ENCODE data around the gene SIAE.
A peak's percentile ranks its signal among the peaks of the same experiment; 100 is the strongest.

The SIAE gene

GRCh38 chr11:124678416-124678815, 4.9 kb upstream of the SIAE start:
- Mint-ChIP-seq H3K4me1 (peaks cover 20% of the 10 kb centered on the region), H3K9me3 (peaks cover 11% of the 10 kb centered on the region), H3K36me3 (peaks cover 6% of the 10 kb centered on the region), H3K27ac (no peak overlapping the region), H3K27me3 (peaks cover 5% of the 10 kb centered on the region), H3K4me3 (no peak overlapping the region)
- CTCF ChIA-PET: no interaction called here
- DNase-seq: no peak

GRCh38 chr11:124676386-124676785, 2.8 kb upstream of the SIAE start:
- H3K36me3 Mint-ChIP-seq: peaks cover 5% of the 10 kb centered on the region
- H3K4me3 Mint-ChIP-seq: no peak overlapping the region
- H3K27me3 Mint-ChIP-seq: peaks cover 5% of the 10 kb centered on the region
- CTCF ChIA-PET: interaction anchor here (1.2 to 2.1 kb wide), 2 partner anchors 70 to 157 kb away, joined by 3 to 5 read pairs; no protein-coding TSS in a partner anchor
- DNase-seq: no peak
- H3K4me1 Mint-ChIP-seq: peaks cover 37% of the 10 kb centered on the region
- H3K9me3 Mint-ChIP-seq: no peaks in the 10 kb centered on the region
- H3K27ac Mint-ChIP-seq: no peak overlapping the region

- no peak for DNase-seq
- peak overlapping the region; percentile 86 for H3K4me3 Mint-ChIP-seq
- H3K27me3 Mint-ChIP-seq: peaks cover 5% of the 10 kb centered on the region
- peaks cover 38% of the 10 kb centered on the region for H3K4me1 Mint-ChIP-seq
- peaks cover 6% of the 10 kb centered on the region for H3K36me3 Mint-ChIP-seq
- CTCF ChIA-PET: interaction anchor here (2.1 to 6.5 kb wide), 3 partner anchors 89 to 159 kb away, joined by 5 to 95 read pairs (median 7); partner anchors contain the start of genes ESAM and MSANTD2
- H3K9me3 Mint-ChIP-seq: no peaks in the 10 kb centered on the region
- H3K27ac Mint-ChIP-seq: peak overlapping the region; percentile 85
Observed at GRCh38 chr11:124674571-124674970, 1.0 kb upstream of the SIAE start.

GRCh38 chr11:124674168-124674517, 604 bp upstream of the SIAE start:
- peak overlapping the region; percentile 85 for H3K27ac Mint-ChIP-seq
- peaks cover 5% of the 10 kb centered on the region for H3K27me3 Mint-ChIP-seq
- CTCF ChIA-PET: interaction anchor here (0.9 to 6.5 kb wide), 5 partner anchors 84 to 162 kb away, joined by 3 to 95 read pairs (median 7); partner anchors contain the start of genes ESAM and MSANTD2
- no peak for DNase-seq
- peaks cover 6% of the 10 kb centered on the region for H3K36me3 Mint-ChIP-seq
- peaks cover 38% of the 10 kb centered on the region for H3K4me1 Mint-ChIP-seq
- peak overlapping the region; percentile 86 for H3K4me3 Mint-ChIP-seq
- H3K9me3 Mint-ChIP-seq: no peaks in the 10 kb centered on the region

GRCh38 chr11:124672536-124673215, 863 bp downstream of the SIAE start:
- H3K9me3 Mint-ChIP-seq: no peaks in the 10 kb centered on the region

GRCh38 chr11:124670732-124671131, 2.8 kb downstream of the SIAE start:
- peak; percentile 74 for DNase-seq
- CTCF ChIA-PET: interaction anchor here (0.7 to 6.5 kb wide), 14 partner anchors 17 to 206 kb away, joined by 3 to 95 read pairs (median 8); partner anchors contain the start of genes ESAM, MSANTD2 and NRGN
- no peak overlapping the region for H3K27ac Mint-ChIP-seq
- H3K27me3 Mint-ChIP-seq: peaks cover 5% of the 10 kb centered on the region
- H3K36me3 Mint-ChIP-seq: peaks cover 6% of the 10 kb centered on the region
- H3K9me3 Mint-ChIP-seq: no peaks in the 10 kb centered on the region
- peak overlapping the region; percentile 4 for H3K4me3 Mint-ChIP-seq
- H3K4me1 Mint-ChIP-seq: peaks cover 33% of the 10 kb centered on the region

More at GRCh38 chr11:124672536-124673215, 863 bp downstream of the SIAE start:
- Mint-ChIP-seq H3K27me3 (peaks cover 5% of the 10 kb centered on the region), H3K4me1 (peaks cover 38% of the 10 kb centered on the region), H3K4me3 (peak overlapping the region; percentile 86), H3K36me3 (peaks cover 6% of the 10 kb centered on the region), H3K27ac (peak overlapping the region; percentile 80)
- CTCF ChIA-PET: interaction anchor here (1.3 to 6.5 kb wide), 7 partner anchors 66 to 164 kb away, joined by 4 to 95 read pairs (median 7); partner anchors contain the start of genes ESAM and MSANTD2
- no peak for DNase-seq

- Mint-ChIP-seq H3K4me3 (no peak overlapping the region), H3K27ac (no peak overlapping the region), H3K36me3 (peaks cover 6% of the 10 kb centered on the region), H3K27me3 (peaks cover 5% of the 10 kb centered on the region), H3K4me1 (peaks cover 23% of the 10 kb centered on the region), H3K9me3 (no peaks in the 10 kb centered on the region)
- DNase-seq: peak; percentile 59
- CTCF ChIA-PET: interaction anchor here (0.6 to 6.5 kb wide), 24 partner anchors 10 to 167 kb away, joined by 3 to 95 read pairs (median 5); partner anchors contain the start of genes ESAM and MSANTD2
Observed at GRCh38 chr11:124669193-124669592, 4.3 kb downstream of the SIAE start.

- CTCF ChIA-PET: interaction anchor here (1.0 to 1.9 kb wide), 2 partner anchors 95 to 171 kb away, joined by 4 to 6 read pairs; partner anchors contain the start of gene ESAM
- Mint-ChIP-seq H3K4me3 (no peak overlapping the region), H3K27me3 (no peaks in the 10 kb centered on the region), H3K36me3 (peaks cover 6% of the 10 kb centered on the region), H3K9me3 (no peaks in the 10 kb centered on the region), H3K27ac (no peak overlapping the region), H3K4me1 (peaks cover 11% of the 10 kb centered on the region)
- DNase-seq: no peak
Observed at GRCh38 chr11:124667601-124668000, 5.9 kb downstream of the SIAE start.

- Mint-ChIP-seq H3K27ac (no peak overlapping the region), H3K4me3 (no peak overlapping the region), H3K9me3 (no peaks in the 10 kb centered on the region), H3K36me3 (no peaks in the 10 kb centered on the region), H3K4me1 (no peaks in the 10 kb centered on the region), H3K27me3 (no peaks in the 10 kb centered on the region)
- DNase-seq: no peak
- CTCF ChIA-PET: interaction anchor here (0.5 to 2.1 kb wide), 6 partner anchors 16 to 254 kb away, joined by 3 to 9 read pairs (median 4); no protein-coding TSS in a partner anchor
Observed at GRCh38 chr11:124663861-124664260, 9.7 kb downstream of the SIAE start.

- H3K36me3 Mint-ChIP-seq: no peaks in the 10 kb centered on the region
- H3K4me1 Mint-ChIP-seq: no peaks in the 10 kb centered on the region
- CTCF ChIA-PET: no interaction called here
- H3K9me3 Mint-ChIP-seq: no peaks in the 10 kb centered on the region
- no peaks in the 10 kb centered on the region for H3K27me3 Mint-ChIP-seq
- DNase-seq: no peak
- no peak overlapping the region for H3K27ac Mint-ChIP-seq
- H3K4me3 Mint-ChIP-seq: no peak overlapping the region
Observed at GRCh38 chr11:124662106-124662505, 11.4 kb downstream of the SIAE start.

GRCh38 chr11:124661553-124661952, 12.0 kb downstream of the SIAE start:
- Mint-ChIP-seq H3K36me3 (no peaks in the 10 kb centered on the region), H3K27ac (no peak overlapping the region), H3K27me3 (no peaks in the 10 kb centered on the region), H3K4me3 (no peak overlapping the region), H3K9me3 (no peaks in the 10 kb centered on the region), H3K4me1 (no peaks in the 10 kb centered on the region)
- no peak for DNase-seq
- CTCF ChIA-PET: no interaction called here

- no peak overlapping the region for H3K4me3 Mint-ChIP-seq
- CTCF ChIA-PET: no interaction called here
- H3K27me3 Mint-ChIP-seq: no peaks in the 10 kb centered on the region
Observed at GRCh38 chr11:124658986-124659385, 14.6 kb downstream of the SIAE start.

GRCh38 chr11:124658501-124658900, 15.0 kb downstream of the SIAE start:
- CTCF ChIA-PET: no interaction called here
- no peak for DNase-seq
- Mint-ChIP-seq H3K4me1 (no peaks in the 10 kb centered on the region), H3K27me3 (no peaks in the 10 kb centered on the region), H3K4me3 (no peak overlapping the region), H3K9me3 (no peaks in the 10 kb centered on the region), H3K36me3 (no peaks in the 10 kb centered on the region), H3K27ac (no peak overlapping the region)

More at GRCh38 chr11:124658986-124659385, 14.6 kb downstream of the SIAE start:
- no peaks in the 10 kb centered on the region for H3K4me1 Mint-ChIP-seq
- DNase-seq: no peak
- no peak overlapping the region for H3K27ac Mint-ChIP-seq
- no peaks in the 10 kb centered on the region for H3K9me3 Mint-ChIP-seq
- H3K36me3 Mint-ChIP-seq: no peaks in the 10 kb centered on the region

- no peaks in the 10 kb centered on the region for H3K36me3 Mint-ChIP-seq
- H3K27ac Mint-ChIP-seq: no peak overlapping the region
- H3K4me1 Mint-ChIP-seq: no peaks in the 10 kb centered on the region
- no peaks in the 10 kb centered on the region for H3K9me3 Mint-ChIP-seq
- H3K27me3 Mint-ChIP-seq: no peaks in the 10 kb centered on the region
- CTCF ChIA-PET: interaction anchor here (1.1 kb wide), 1 partner anchor 11 kb away, joined by 5 read pairs; no protein-coding TSS in a partner anchor
- no peak for DNase-seq
- no peak overlapping the region for H3K4me3 Mint-ChIP-seq
Observed at GRCh38 chr11:124657904-124658303, 15.6 kb downstream of the SIAE start.

All from activated naive CD4-positive, alpha-beta T cell treated with anti-CD3 and anti-CD28 coated beads, Interleukin-2, amount 10 ng/mL, durations not matched to agents 7 days and 5 days (primary cell).